Measurements from ENCODE around the gene SEMA4A. TPM values are rescaled to one million over a fixed set of nuclear protein-coding genes. Genes with fewer than 3 reads are reported as not detected.

The SEMA4A gene
- total RNA-seq, 2 experiments from 2014 or later = 77.8 to 196 TPM

DNA sequence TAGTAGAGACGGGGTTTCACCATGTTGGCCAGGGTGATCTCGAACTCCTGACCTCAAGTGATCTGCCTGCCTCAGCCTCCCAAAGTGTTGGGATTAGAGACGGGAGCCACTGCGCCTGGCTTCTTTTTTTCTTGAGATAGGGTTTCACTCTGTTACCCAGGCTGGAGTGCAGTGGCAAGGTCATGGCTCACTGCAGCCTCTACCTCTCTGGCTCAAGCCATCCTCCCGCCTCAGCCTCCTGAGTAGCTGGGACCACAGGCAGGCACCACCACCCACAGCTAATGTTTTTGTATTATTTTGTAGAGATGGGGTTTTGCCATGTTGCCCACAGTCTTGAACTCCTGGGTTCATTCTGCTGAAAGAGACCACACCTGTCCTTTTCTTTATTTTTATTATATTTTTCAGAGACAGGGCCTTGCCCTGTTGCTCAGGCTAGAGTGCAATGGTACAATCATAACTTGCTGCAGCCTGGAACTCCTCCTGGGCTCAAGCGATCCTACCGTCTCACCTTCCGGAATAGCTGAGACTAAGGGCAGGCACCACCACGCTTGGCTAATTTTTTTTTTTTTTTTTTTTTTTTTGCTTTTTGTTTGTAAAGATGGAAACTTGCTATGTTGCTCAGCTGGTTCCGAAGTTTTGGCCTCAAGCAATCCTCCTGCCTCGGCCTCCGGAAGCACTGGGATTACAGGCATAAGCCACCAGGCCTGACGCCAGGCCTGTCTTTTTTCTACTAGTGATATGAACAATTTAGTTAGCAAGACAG is 35.8 kb upstream of the SEMA4A start:
- H3K36me3 ChIP-seq (ENCODE audit: insufficient read depth, low read length) = no peaks in the 10 kb centered on the region
- no peaks in the 10 kb centered on the region for H3K9me2 ChIP-seq (ENCODE audit: insufficient read depth, low read length)
- no peak overlapping the region for H3K4me3 ChIP-seq (ENCODE audit: low read depth, low read length, poor library complexity, severe bottlenecking)
- no peak overlapping the region for H3K27ac ChIP-seq (ENCODE audit: low read depth, low read length, poor library complexity, severe bottlenecking)
- H3K9me3 ChIP-seq (ENCODE audit: low read length) = no peaks in the 10 kb centered on the region
- no peaks in the 10 kb centered on the region for H4K20me1 ChIP-seq (ENCODE audit: insufficient read depth, low read length)
- POLR2A ChIA-PET = interaction anchor here (0.7 kb wide), 2 partner anchors 33 to 259 kb away, joined by 3 to 4 read pairs; no protein-coding TSS in a partner anchor
- BruUV-seq (replicated peaks) = no TSS peak
- no peaks in the 10 kb centered on the region for H3K79me2 ChIP-seq (ENCODE audit: insufficient read depth, low read depth, low read length)
- CTCF ChIA-PET (ENCODE audit: unreplicated experiment) = no interaction called here
- no peak for DNase-seq (ENCODE audit: low spot score)
- H3K4me1 ChIP-seq (ENCODE audit: insufficient read depth, low read length, poor library complexity, severe bottlenecking) = no peaks in the 10 kb centered on the region
- intact Hi-C loops (cut with micrococcal nuclease; ENCODE audit: unreplicated experiment) = no loop called here
- TF ChIP-seq, protein P1, sequence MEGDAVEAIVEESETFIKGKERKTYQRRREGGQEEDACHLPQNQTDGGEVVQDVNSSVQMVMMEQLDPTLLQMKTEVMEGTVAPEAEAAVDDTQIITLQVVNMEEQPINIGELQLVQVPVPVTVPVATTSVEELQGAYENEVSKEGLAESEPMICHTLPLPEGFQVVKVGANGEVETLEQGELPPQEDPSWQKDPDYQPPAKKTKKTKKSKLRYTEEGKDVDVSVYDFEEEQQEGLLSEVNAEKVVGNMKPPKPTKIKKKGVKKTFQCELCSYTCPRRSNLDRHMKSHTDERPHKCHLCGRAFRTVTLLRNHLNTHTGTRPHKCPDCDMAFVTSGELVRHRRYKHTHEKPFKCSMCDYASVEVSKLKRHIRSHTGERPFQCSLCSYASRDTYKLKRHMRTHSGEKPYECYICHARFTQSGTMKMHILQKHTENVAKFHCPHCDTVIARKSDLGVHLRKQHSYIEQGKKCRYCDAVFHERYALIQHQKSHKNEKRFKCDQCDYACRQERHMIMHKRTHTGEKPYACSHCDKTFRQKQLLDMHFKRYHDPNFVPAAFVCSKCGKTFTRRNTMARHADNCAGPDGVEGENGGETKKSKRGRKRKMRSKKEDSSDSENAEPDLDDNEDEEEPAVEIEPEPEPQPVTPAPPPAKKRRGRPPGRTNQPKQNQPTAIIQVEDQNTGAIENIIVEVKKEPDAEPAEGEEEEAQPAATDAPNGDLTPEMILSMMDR (conservative IDR thresholded peaks at IDR 0.05; ENCODE audit: low read length) = no peak
- TF ChIP-seq EZH2phosphoT487 (IDR thresholded peaks at IDR 0.05; ENCODE audit: borderline replicate concordance, low read depth, low read length) = no peak
- no peak overlapping the region for H2AFZ ChIP-seq (ENCODE audit: low read length)
- H3K4me2 ChIP-seq (ENCODE audit: low read length) = no peak overlapping the region

DNA sequence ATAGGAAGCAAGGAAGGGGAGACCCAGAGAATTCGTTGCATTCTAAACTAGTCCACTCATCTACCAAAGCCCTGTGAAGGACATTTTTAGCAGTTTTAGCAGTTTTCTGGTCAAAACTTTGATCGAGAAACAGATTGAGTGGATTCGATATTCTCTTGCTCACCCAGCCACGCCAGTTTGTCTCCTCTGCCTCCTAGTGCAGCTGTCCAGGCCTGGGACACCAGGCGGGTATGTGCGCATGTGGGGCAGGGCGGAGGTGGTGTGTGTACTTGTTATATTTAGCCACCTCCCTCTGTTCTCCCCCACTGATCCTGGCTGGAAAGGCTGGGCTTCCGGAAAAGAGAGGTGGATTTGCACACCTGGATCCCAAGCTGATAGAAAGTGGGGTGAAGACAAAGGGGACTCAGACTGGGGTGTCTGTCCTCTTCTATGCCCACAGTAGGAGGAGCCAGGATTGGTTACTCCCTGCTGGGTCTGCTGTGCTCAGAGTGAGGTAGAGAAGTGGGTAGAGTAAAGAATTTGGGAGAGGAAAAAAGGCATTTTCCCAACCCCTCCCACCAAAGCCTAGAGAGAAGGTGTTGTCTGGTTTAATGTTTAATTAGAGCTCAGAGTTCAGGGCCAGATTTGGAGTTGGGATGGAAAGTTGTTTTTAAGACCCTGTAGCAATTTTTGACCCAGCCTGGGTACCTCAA is 35.1 kb upstream of the SEMA4A start:
- Histone ChIP-seq H3K4me2 (ENCODE audit: low read length) (no peak overlapping the region), H3K27ac (ENCODE audit: low read depth, low read length, poor library complexity, severe bottlenecking) (no peak overlapping the region), H3K4me3 (ENCODE audit: low read depth, low read length, poor library complexity, severe bottlenecking) (no peak overlapping the region), H3K79me2 (ENCODE audit: insufficient read depth, low read depth, low read length) (no peaks in the 10 kb centered on the region), H3K9me2 (ENCODE audit: insufficient read depth, low read length) (no peaks in the 10 kb centered on the region), H2AFZ (ENCODE audit: low read length) (no peak overlapping the region), H3K36me3 (ENCODE audit: insufficient read depth, low read length) (no peaks in the 10 kb centered on the region), H4K20me1 (ENCODE audit: insufficient read depth, low read length) (no peaks in the 10 kb centered on the region), H3K4me1 (ENCODE audit: insufficient read depth, low read length, poor library complexity, severe bottlenecking) (no peaks in the 10 kb centered on the region), H3K9me3 (ENCODE audit: low read length) (no peaks in the 10 kb centered on the region)
- DNase-seq (ENCODE audit: low spot score) = no peak
- no TSS peak for BruUV-seq (replicated peaks)
- ChIA-PET CTCF (ENCODE audit: unreplicated experiment) (interaction anchor here (0.5 kb wide), 1 partner anchor 285 kb away, joined by 7 read pairs; no protein-coding TSS in a partner anchor), POLR2A (interaction anchor here (1.0 to 1.2 kb wide), 2 partner anchors 10 to 12 kb away, joined by 3 to 4 read pairs; no protein-coding TSS in a partner anchor)
- TF ChIP-seq EZH2phosphoT487 (IDR thresholded peaks at IDR 0.05; ENCODE audit: borderline replicate concordance, low read depth, low read length) = no peak
- TF ChIP-seq, protein P1 (conservative IDR thresholded peaks at IDR 0.05; ENCODE audit: low read length) = no peak
- intact Hi-C loops (cut with micrococcal nuclease; ENCODE audit: unreplicated experiment) = no loop called here
